Coronary artery (tissue), 2 donors: ENCODE data around the gene ISL2.
"Not testable (repeated sequence)": the region's sequence is repeated elsewhere in the genome, so short reads cannot be mapped to it uniquely, and the experiment has no call there.

Source experiments
- DNase-seq: peaks from one replicate; pipeline ENCODE4 v3.0.0-alpha.2; 2017; ENCODE audit warnings: low spot score
- H3K27ac ChIP-seq, 2 donors: fragments of 200-600 bp; sonication (generic); one replicate each; pipeline ENCODE4 v1.5.1; 2016 to 2019
- H3K4me3 ChIP-seq: fragments of 200-600 bp; sonication (generic); 2 replicates; pipeline ENCODE4 v1.5.1; 2016; ENCODE audit warnings: mild to moderate bottlenecking, moderate library complexity
- CTCF ChIP-seq: fragments of 200-600 bp; sonication (generic); IDR thresholded peaks from one replicate; pipeline ENCODE4 v1.5.1; 2019; ENCODE audit warnings: antibody characterized with exemption

Gene ISL2

DNA sequence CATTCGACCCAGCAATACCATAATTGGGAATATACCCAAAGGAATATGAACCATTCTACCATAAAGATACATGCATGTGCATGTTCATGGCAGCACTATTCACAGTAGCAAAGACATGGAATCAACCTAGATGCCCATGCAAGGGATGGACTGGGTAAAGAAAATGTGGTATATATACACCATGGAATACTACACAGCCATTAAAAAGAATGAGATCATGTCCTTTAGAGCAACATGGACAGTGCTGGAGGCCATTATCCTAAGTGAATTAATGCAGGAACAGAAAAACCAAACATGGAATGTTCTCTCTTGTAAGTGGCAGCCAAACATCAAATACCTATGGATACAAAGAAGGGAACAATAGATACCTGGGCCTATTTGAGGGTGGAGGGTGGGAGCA lies 32.7 kb upstream of the ISL2 start:
- no peak for TF ChIP-seq CTCF
- no peak for DNase-seq
- H3K27ac ChIP-seq = no peak overlapping the region
- H3K4me3 ChIP-seq = no peak overlapping the region

- Histone ChIP-seq H3K4me3 (peak overlapping the region; percentile 75), H3K27ac (no peak overlapping the region)
- no peak for DNase-seq
- no peak for TF ChIP-seq CTCF
Observed at GRCh38 chr15:76309601-76310330, 26.8 kb upstream of the ISL2 start.

DNA sequence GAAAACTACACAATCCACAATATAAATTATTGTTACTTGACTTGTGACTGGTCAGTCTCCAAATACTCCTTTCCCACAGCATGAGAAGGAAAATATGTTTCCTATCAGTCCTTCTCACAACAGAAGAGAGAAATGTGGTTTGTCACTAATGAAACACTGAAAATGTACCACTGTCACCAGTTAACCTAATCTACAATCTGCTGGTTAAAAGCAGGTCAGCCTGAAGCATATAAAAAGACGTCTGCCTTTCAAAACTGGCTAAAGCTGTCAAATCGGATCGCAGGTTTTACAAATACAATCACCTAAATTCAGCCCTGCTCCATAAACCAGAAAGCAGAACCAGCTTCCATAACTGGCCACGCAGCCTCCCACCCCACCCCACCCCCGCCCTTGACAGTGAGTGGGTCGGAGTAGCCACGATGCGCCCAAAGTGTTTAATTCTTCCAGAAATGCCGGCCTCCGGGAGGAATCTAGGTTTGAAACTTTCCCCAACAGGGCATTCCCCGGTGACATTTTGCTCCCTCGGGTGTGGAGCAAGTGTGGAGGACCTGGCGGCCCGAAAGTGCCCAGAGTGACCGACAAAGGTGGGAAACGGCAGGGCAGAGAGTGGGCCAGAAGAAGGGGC lies 26.0 kb upstream of the ISL2 start:
- DNase-seq = no peak
- no peak for TF ChIP-seq CTCF
- Histone ChIP-seq H3K4me3 (peak overlapping the region; percentile 75), H3K27ac (peak overlapping the region; percentile 82 to 84)

DNA sequence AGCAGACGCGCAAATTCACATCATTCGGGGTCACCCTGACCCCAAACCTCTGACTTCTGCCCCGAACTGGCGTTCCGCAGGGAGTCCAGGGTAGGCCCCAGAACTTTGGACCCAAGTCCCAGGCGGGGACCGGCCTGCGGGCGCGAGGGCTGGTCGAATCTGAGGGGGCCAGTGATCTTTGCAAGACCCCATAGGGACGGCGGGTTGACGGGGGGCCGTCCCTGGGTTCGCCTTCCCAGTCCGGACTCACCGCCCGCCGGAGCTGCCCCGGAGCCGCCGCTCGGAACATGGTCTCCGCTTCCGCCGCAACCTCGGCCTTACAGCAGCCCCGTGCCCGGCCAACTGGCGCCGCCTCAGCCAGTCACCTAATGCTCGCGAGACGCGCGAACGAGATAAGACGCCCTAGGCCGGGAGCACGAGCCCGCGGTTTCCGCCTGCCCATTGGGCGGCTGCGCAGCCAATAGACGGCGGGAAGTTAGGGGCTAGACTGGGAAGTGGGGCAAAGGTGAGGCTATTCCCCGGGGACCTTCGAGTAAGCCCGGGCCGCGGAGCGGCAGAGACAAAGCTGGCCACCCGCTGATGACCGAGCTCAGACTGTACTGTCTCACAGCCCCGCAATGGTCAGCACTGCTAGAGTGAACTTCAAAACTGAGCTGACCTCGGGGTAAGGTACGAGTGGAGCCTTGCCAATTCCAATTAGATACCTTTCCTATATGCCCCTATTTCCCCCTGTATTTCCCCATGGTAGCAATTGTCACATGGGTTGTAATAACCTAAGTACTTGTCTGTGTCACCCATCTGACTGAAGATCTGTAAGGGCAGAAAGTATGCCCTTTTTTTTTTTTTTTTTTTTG lies 25.2 kb upstream of the ISL2 start, which contains the start of gene ETFA:
ETFA (minus strand) TSS at position 370 of the 854 bp plus-strand sequence; CDS start at position 289, 81 bp downstream.
- DNase-seq = peak; percentile 99
- Histone ChIP-seq H3K4me3 (peak within 1 kb of the TSS; percentile 75), H3K27ac (peak within 1 kb of the TSS; percentile 82 to 84)
- TF ChIP-seq CTCF = no peak

DNA sequence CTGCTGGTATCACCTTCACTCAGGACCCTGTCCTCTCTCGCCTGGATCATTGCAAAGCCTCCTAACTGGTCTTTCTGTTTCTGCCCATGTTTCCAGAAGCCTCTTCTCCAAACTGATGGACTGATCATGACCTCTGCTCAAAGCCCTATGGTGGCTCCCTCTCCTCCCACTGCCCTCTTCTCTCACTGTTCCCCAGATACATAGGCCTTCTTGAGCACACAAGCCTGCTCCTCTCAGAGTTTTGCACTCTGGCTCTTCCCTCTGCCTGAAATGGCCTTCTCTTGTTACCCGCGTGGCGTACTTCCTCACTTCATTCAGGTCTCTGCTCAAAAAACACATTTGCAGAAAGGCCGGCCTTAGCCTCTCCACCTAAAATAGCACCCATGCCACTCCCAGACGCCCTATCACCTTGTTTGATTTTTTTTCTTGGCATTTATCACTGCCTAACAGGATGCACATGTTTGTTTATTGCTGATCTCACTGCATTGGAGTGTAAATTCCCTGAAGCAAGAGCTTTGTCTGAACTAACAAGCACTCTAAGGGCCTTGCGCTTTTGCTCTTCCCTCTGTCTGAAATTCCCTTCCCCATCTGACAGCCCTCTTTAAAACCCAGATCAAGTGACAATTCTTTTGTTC lies 23.9 kb upstream of the ISL2 start:
- Histone ChIP-seq H3K27ac (peak overlapping the region in 1 of 2 donors; percentile 1), H3K4me3 (no peak overlapping the region)
- TF ChIP-seq CTCF = no peak
- no peak for DNase-seq

DNA sequence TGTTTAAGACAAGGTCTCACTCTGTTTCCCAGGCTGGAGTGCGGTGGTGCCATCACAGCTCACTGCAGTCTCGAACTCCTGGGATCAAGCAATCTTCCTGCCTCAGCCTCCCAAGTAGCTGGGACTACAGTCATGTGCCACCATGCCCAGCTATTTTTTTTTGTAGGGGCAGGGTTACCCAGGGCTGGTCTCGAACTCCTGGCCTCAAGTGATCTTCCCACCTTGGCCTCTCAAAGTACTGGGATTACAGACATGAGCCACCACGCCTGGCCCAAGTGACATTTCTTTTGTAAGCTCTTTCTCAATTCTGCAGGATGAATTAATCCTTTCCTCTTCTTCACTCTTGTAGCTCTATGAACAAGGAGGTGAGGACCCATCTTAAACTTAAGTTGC lies 23.4 kb upstream of the ISL2 start:
- not testable (repeated sequence) for H3K27ac ChIP-seq, H3K4me3 ChIP-seq, DNase-seq

DNA sequence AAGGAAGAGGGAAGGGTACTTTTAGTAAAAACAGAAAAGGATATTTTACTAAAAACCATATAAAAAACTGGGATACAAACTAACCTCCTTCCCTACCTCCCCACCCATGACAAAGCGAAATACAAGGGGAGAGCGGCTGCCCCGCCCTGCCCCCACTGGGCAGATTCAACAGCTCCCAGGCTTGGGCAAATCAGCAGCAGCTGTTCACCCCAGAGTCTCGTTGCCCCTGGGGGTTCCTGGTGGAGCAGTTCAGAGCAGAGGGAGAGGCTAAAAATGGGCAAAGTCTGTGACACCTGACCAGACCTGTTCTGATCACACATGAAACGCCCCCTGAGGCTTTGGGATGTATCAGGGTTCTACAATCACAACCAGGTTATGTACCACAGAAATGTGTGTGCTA lies 22.8 kb upstream of the ISL2 start:
- Histone ChIP-seq H3K27ac (no peak overlapping the region), H3K4me3 (no peak overlapping the region)
- no peak for DNase-seq
- TF ChIP-seq CTCF = no peak
